Gastroesophageal sphincter (tissue), 4 donors: ENCODE measurements around the gene APEX1. TPM values are rescaled to one million over a fixed set of nuclear protein-coding genes. Genes with fewer than 3 reads are reported as not detected.
A peak's percentile ranks its signal among the peaks of the same experiment; 100 is the strongest.

Experiments
- ATAC-seq: fragments of 150-250 bp; one replicate; pipeline ENCODE4 v1.9.1; 2016; ENCODE audit warnings: mild to moderate bottlenecking, moderate library complexity
- H3K27ac ChIP-seq, 4 donors: fragments of 200-600 bp; sonication (generic) in 3 of 4; 1 replicate in 3 of 4; 2 replicates in 1 of 4; pipeline ENCODE4 v1.5.1; 2016 to 2019
- H3K27me3 ChIP-seq: fragments of 200-600 bp; sonication (generic); one replicate; pipeline ENCODE4 v1.5.1; 2019
- H3K36me3 ChIP-seq, 2 donors: fragments of 200-600 bp; sonication (generic); one replicate each; pipeline ENCODE4 v1.5.1; 2019; ENCODE audit warnings: control low read depth in 1 of 2
- H3K4me1 ChIP-seq, 3 donors: fragments of 200-600 bp; sonication (generic); 1 replicate in 2 of 3; 2 replicates in 1 of 3; pipeline ENCODE4 v1.5.1; 2016 to 2019; ENCODE audit warnings: control low read depth in 2 of 3
- H3K4me3 ChIP-seq, 2 donors: fragments of 200-600 bp; sonication (generic); one replicate each; pipeline ENCODE4 v1.5.1; 2019; ENCODE audit warnings: mild to moderate bottlenecking in 1 of 2, moderate library complexity in 1 of 2
- H3K9me3 ChIP-seq, 3 donors: fragments of 200-600 bp; sonication (generic); one replicate each; pipeline ENCODE4 v1.5.1; 2017 to 2019; ENCODE audit warnings: control low read depth in 2 of 3
- CTCF ChIP-seq, 4 experiments: fragments of 200-600 bp in 2 of 4; fragments of 450-650 bp in 2 of 4; sonication (generic) in 1 of 4; IDR thresholded peaks; one replicate each; pipeline ENCODE4 v1.5.1; 2017 to 2019; ENCODE audit warnings: antibody characterized with exemption in 4 of 4, mild to moderate bottlenecking in 2 of 4, moderate library complexity in 2 of 4
- EP300 ChIP-seq: sonication (generic); formaldehyde crosslinking; IDR thresholded peaks from one replicate; pipeline ENCODE4 v1.6.1; 2017; ENCODE audit warnings: antibody characterized with exemption, mild to moderate bottlenecking
- POLR2A ChIP-seq, 2 donors: fragments of 450-650 bp; IDR thresholded peaks; one replicate each; pipeline ENCODE4 v1.6.1; 2017; ENCODE audit warnings: antibody characterized with exemption in 2 of 2, mild to moderate bottlenecking in 2 of 2, moderate library complexity in 1 of 2
- POLR2AphosphoS5 ChIP-seq: sonication (generic); formaldehyde crosslinking; IDR thresholded peaks from one replicate; pipeline ENCODE4 v1.6.1; 2017; ENCODE audit warnings: antibody characterized with exemption
- WGBS, 2 donors: methylation state at CpG; one replicate each; pipeline ENCODE4 v1.1.5; 2018; ENCODE audit warnings: low coverage in 1 of 2; 5-methylcytosine and 5-hydroxymethylcytosine counted together
- total RNA-seq, 4 donors: library from RNA; depleted of rRNA; stranded (reverse); fragments of >200 nt; gene quantifications; one replicate each; pipeline ENCODE4 v1.1.0, GENCODE V29; 2016

Gene APEX1
- total RNA-seq = 100 to 1,000 TPM in 1 of 4 donors, 10 to 100 TPM in 3; 86.2 to 120 (median 98.0) TPM

GRCh38 chr14:20454516-20455354 lies at the start of gene APEX1, which contains the start of gene OSGEP:
APEX1 (plus strand) TSS chr14:20455226; CDS start chr14:20455646, 420 bp downstream.
OSGEP (minus strand) TSS chr14:20454812; CDS start chr14:20454683, 129 bp downstream.
- Histone ChIP-seq H3K4me3 (peak within 1 kb of the TSS; percentile 72 to 83), H3K27me3 (no peaks in the 10 kb centered on the region), H3K9me3 (no peaks in the 10 kb centered on the region), H3K4me1 (peaks cover 9 to 58% (median 18%) of the 10 kb centered on the region in 3 donors), H3K36me3 (peaks cover 2 to 66% of the 10 kb centered on the region in 2 donors), H3K27ac (peak within 1 kb of the TSS; percentile 81 to 97 (median 94))
- 0 to 1% methylated on average over 3 to 15 of the region's 56 CpGs for WGBS, 2 donors
- TF ChIP-seq CTCF (IDR thresholded peaks at IDR 0.05) (peak in 1 of 4 experiments; percentile 2), EP300 (no peak), POLR2A (IDR thresholded peaks at IDR 0.05) (peak; percentile 76 to 79), POLR2AphosphoS5 (peak; percentile 87)
- peak; percentile 95 for ATAC-seq

GRCh38 chr14:20409226-20409625 lies 45.8 kb upstream of the APEX1 start:
- no peak for ATAC-seq
- no peak overlapping the region for H3K4me3 ChIP-seq
- no peak for TF ChIP-seq POLR2A (IDR thresholded peaks at IDR 0.05)
- no peak for TF ChIP-seq POLR2AphosphoS5
- no peak for TF ChIP-seq EP300
- TF ChIP-seq CTCF (IDR thresholded peaks at IDR 0.05) = no peak
- H3K9me3 ChIP-seq = no peaks in the 10 kb centered on the region
- peaks cover 4 to 25% (median 5%) of the 10 kb centered on the region in 3 donors for H3K4me1 ChIP-seq
- WGBS, 2 donors = 65 to 90% methylated on average over 1 to 2 of the region's 2 CpGs
- no peak overlapping the region for H3K27ac ChIP-seq
- no peaks in the 10 kb centered on the region for H3K27me3 ChIP-seq
- peaks cover 0 to 45% of the 10 kb centered on the region in 2 donors for H3K36me3 ChIP-seq

- H3K9me3 ChIP-seq = no peaks in the 10 kb centered on the region
- peak overlapping the region; percentile 47 to 88 for H3K4me3 ChIP-seq
- ATAC-seq = no peak
- peaks cover 4 to 34% (median 5%) of the 10 kb centered on the region in 3 donors for H3K4me1 ChIP-seq
- H3K36me3 ChIP-seq = peaks cover 0 to 14% of the 10 kb centered on the region in 2 donors
- whole genome bisulfite sequencing, 2 donors = 2 to 6% methylated on average over 2 to 5 of the region's 7 CpGs
- H3K27me3 ChIP-seq = no peaks in the 10 kb centered on the region
- no peak for TF ChIP-seq CTCF (IDR thresholded peaks at IDR 0.05)
- TF ChIP-seq EP300 = no peak
- no peak for TF ChIP-seq POLR2A (IDR thresholded peaks at IDR 0.05)
- TF ChIP-seq POLR2AphosphoS5 = no peak
- peak overlapping the region; percentile 70 to 98 (median 96) for H3K27ac ChIP-seq
These were observed 42.6 kb upstream of the APEX1 start for GRCh38 chr14:20412411-20412810.

GRCh38 chr14:20412876-20413743 lies 41.9 kb upstream of the APEX1 start, which contains the start of gene TEP1:
TEP1 (minus strand) TSS chr14:20413501; CDS start chr14:20408439, 5,062 bp downstream.
- no peaks in the 10 kb centered on the region for H3K9me3 ChIP-seq
- peaks cover 0 to 7% of the 10 kb centered on the region in 2 donors for H3K36me3 ChIP-seq
- H3K27ac ChIP-seq = peak within 1 kb of the TSS; percentile 70 to 98 (median 96)
- peak; percentile 96 for ATAC-seq
- WGBS, 2 donors = 0 to 2% methylated on average over 8 to 28 of the region's 43 CpGs
- H3K4me1 ChIP-seq = peaks cover 4 to 34% (median 5%) of the 10 kb centered on the region in 3 donors
- TF ChIP-seq EP300 (no peak), POLR2AphosphoS5 (peak; percentile 66), CTCF (IDR thresholded peaks at IDR 0.05) (peak in 3 of 4 experiments; percentile 4 to 11 (median 9)), POLR2A (IDR thresholded peaks at IDR 0.05) (peak; percentile 55 to 74)
- peak within 1 kb of the TSS; percentile 47 to 88 for H3K4me3 ChIP-seq
- H3K27me3 ChIP-seq = no peaks in the 10 kb centered on the region
